Measurements from ENCODE around the gene MTMR8. TPM values are rescaled to one million over a fixed set of nuclear protein-coding genes. Genes with fewer than 3 reads are reported as not detected.
"Not testable (repeated sequence)": the region's sequence is repeated elsewhere in the genome, so short reads cannot be mapped to it uniquely, and the experiment has no call there.

MTMR8 gene
- total RNA-seq, 1 donor from 2014 or later: 6.0 TPM

GRCh38 chrX:64389489-64389888 lies 5.8 kb downstream of the MTMR8 start:
- no peaks in the 10 kb centered on the region for H3K27me3 Mint-ChIP-seq
- TF ChIP-seq CTCF (IDR thresholded peaks at IDR 0.05; ENCODE audit: unreplicated experiment): no peak
- H3K27ac Mint-ChIP-seq: no peak overlapping the region
- H3K36me3 Mint-ChIP-seq (ENCODE audit: insufficient read depth): peaks cover 7% of the 10 kb centered on the region
- H3K4me3 Mint-ChIP-seq (ENCODE audit: low read depth): no peak overlapping the region
- DNase-seq (ENCODE audit: low spot score, unreplicated experiment): no peak
- H3K4me1 Mint-ChIP-seq (ENCODE audit: low read depth): peaks cover 1% of the 10 kb centered on the region
- peaks cover 22% of the 10 kb centered on the region for H3K9me3 Mint-ChIP-seq (ENCODE audit: low read depth)

GRCh38 chrX:64380789-64381188 lies 14.5 kb downstream of the MTMR8 start:
- H3K4me3 Mint-ChIP-seq (ENCODE audit: low read depth); H3K27me3 Mint-ChIP-seq; H3K27ac Mint-ChIP-seq; H3K4me1 Mint-ChIP-seq (ENCODE audit: low read depth); DNase-seq (ENCODE audit: low spot score, unreplicated experiment): not testable (repeated sequence)
- Mint-ChIP-seq H3K9me3 (ENCODE audit: low read depth) (peaks cover 51% of the 10 kb centered on the region), H3K36me3 (ENCODE audit: insufficient read depth) (peaks cover 27% of the 10 kb centered on the region)

- Mint-ChIP-seq H3K27ac (no peak overlapping the region), H3K4me1 (ENCODE audit: low read depth) (no peaks in the 10 kb centered on the region), H3K4me3 (ENCODE audit: low read depth) (no peak overlapping the region), H3K9me3 (ENCODE audit: low read depth) (peaks cover 44% of the 10 kb centered on the region), H3K27me3 (no peaks in the 10 kb centered on the region), H3K36me3 (ENCODE audit: insufficient read depth) (peaks cover 22% of the 10 kb centered on the region)
- TF ChIP-seq CTCF (IDR thresholded peaks at IDR 0.05; ENCODE audit: unreplicated experiment): no peak
- DNase-seq (ENCODE audit: low spot score, unreplicated experiment): no peak
Measured at GRCh38 chrX:64379924-64380323, 15.3 kb downstream of the MTMR8 start.

GRCh38 chrX:64377753-64378152 lies 17.5 kb downstream of the MTMR8 start:
- no peaks in the 10 kb centered on the region for H3K4me1 Mint-ChIP-seq (ENCODE audit: low read depth)
- TF ChIP-seq CTCF (IDR thresholded peaks at IDR 0.05; ENCODE audit: unreplicated experiment): no peak
- no peak overlapping the region for H3K4me3 Mint-ChIP-seq (ENCODE audit: low read depth)
- H3K27ac Mint-ChIP-seq: no peak overlapping the region
- H3K27me3 Mint-ChIP-seq: no peaks in the 10 kb centered on the region
- peaks cover 14% of the 10 kb centered on the region for H3K36me3 Mint-ChIP-seq (ENCODE audit: insufficient read depth)
- no peak for DNase-seq (ENCODE audit: low spot score, unreplicated experiment)
- H3K9me3 Mint-ChIP-seq (ENCODE audit: low read depth): peaks cover 39% of the 10 kb centered on the region

- no peak for DNase-seq (ENCODE audit: low spot score, unreplicated experiment)
- Mint-ChIP-seq H3K27me3 (no peaks in the 10 kb centered on the region), H3K4me1 (ENCODE audit: low read depth) (peaks cover 2% of the 10 kb centered on the region), H3K4me3 (ENCODE audit: low read depth) (no peak overlapping the region), H3K9me3 (ENCODE audit: low read depth) (peaks cover 34% of the 10 kb centered on the region), H3K27ac (no peak overlapping the region), H3K36me3 (ENCODE audit: insufficient read depth) (peaks cover 7% of the 10 kb centered on the region)
- TF ChIP-seq CTCF (IDR thresholded peaks at IDR 0.05; ENCODE audit: unreplicated experiment): no peak
Measured at GRCh38 chrX:64352081-64352480, 43.2 kb downstream of the MTMR8 start.

GRCh38 chrX:64350521-64350920 lies 44.7 kb downstream of the MTMR8 start:
- Mint-ChIP-seq H3K36me3 (ENCODE audit: insufficient read depth) (peaks cover 7% of the 10 kb centered on the region), H3K9me3 (ENCODE audit: low read depth) (peaks cover 30% of the 10 kb centered on the region), H3K4me1 (ENCODE audit: low read depth) (peaks cover 2% of the 10 kb centered on the region), H3K4me3 (ENCODE audit: low read depth) (no peak overlapping the region), H3K27ac (no peak overlapping the region), H3K27me3 (no peaks in the 10 kb centered on the region)
- TF ChIP-seq CTCF (IDR thresholded peaks at IDR 0.05; ENCODE audit: unreplicated experiment): no peak
- DNase-seq (ENCODE audit: low spot score, unreplicated experiment): no peak

Data from progenitor cell of endocrine pancreas (in vitro differentiated cells).